ENCODE data around the gene NOL6.
A peak's percentile ranks its signal among the peaks of the same experiment; 100 is the strongest.

The NOL6 gene

GRCh38 chr9:33447799-33448553, 25.7 kb downstream of the NOL6 start:
- no peak for DNase-seq

GRCh38 chr9:33446946-33447798, 26.6 kb downstream of the NOL6 start, which contains the start of gene AQP3:
TSS of gene AQP3 (minus strand) at chr9:33447593. CDS start at chr9:33447530, 63 bp downstream.
- peak; percentile 84 for DNase-seq

GRCh38 chr9:33446240-33446945, 27.3 kb downstream of the NOL6 start:
- DNase-seq = peak; percentile 70

- peak; percentile 51 for DNase-seq
These were observed 28.1 kb downstream of the NOL6 start for GRCh38 chr9:33445389-33446239.

- DNase-seq = no peak
These were observed 30.1 kb downstream of the NOL6 start for GRCh38 chr9:33443464-33444154.

GRCh38 chr9:33443047-33443446, 30.7 kb downstream of the NOL6 start:
- no peak for DNase-seq

- no peak for DNase-seq
These were observed 31.6 kb downstream of the NOL6 start for GRCh38 chr9:33442125-33442524.

GRCh38 chr9:33440609-33441008, 33.1 kb downstream of the NOL6 start:
- no peak for DNase-seq

- DNase-seq = no peak
These were observed 33.5 kb downstream of the NOL6 start for GRCh38 chr9:33440204-33440603.

- no peak for DNase-seq
These were observed 34.0 kb downstream of the NOL6 start for GRCh38 chr9:33439731-33440130.

- DNase-seq = no peak
These were observed 34.6 kb downstream of the NOL6 start for GRCh38 chr9:33438926-33439680.

GRCh38 chr9:33437898-33438297, 35.8 kb downstream of the NOL6 start:
- DNase-seq = no peak

- DNase-seq = no peak
These were observed 36.5 kb downstream of the NOL6 start for GRCh38 chr9:33437205-33437604.

- no peak for DNase-seq
These were observed 37.3 kb downstream of the NOL6 start for GRCh38 chr9:33436445-33436844.

GRCh38 chr9:33435821-33436277, 37.9 kb downstream of the NOL6 start:
- no peak for DNase-seq

- DNase-seq = no peak
These were observed 39.2 kb downstream of the NOL6 start for GRCh38 chr9:33434317-33435105.

GRCh38 chr9:33433871-33434270, 39.9 kb downstream of the NOL6 start:
- no peak for DNase-seq

- no peak for DNase-seq
These were observed 42.3 kb downstream of the NOL6 start for GRCh38 chr9:33431420-33431819.

GRCh38 chr9:33430942-33431341, 42.8 kb downstream of the NOL6 start:
- no peak for DNase-seq
